Measurements from ENCODE around the gene RTP1. TPM values are rescaled to one million over a fixed set of nuclear protein-coding genes. Genes with fewer than 3 reads are reported as not detected.
A peak's percentile ranks its signal among the peaks of the same experiment; 100 is the strongest.
"Not testable (repeated sequence)": the region's sequence is repeated elsewhere in the genome, so short reads cannot be mapped to it uniquely, and the experiment has no call there.

The RTP1 gene
- total RNA-seq, 1 donor from 2014 or later: not detected

DNA sequence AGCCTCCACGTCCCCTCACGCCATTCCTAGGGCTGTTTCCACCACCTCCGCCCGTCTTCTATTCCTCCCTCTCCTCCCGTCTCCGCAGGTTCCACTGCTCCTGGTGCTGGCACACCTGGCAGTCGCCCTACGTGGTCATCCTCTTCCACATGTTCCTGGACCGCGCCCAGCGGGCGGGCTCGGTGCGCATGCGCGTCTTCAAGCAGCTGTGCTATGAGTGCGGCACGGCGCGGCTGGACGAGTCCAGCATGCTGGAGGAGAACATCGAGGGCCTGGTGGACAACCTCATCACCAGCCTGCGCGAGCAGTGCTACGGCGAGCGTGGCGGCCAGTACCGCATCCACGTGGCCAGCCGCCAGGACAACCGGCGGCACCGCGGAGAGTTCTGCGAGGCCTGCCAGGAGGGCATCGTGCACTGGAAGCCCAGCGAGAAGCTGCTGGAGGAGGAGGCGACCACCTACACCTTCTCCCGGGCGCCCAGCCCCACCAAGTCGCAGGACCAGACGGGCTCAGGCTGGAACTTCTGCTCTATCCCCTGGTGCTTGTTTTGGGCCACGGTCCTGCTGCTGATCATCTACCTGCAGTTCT is 2.3 kb downstream of the RTP1 start:
- ATAC-seq: not testable (repeated sequence)

DNA sequence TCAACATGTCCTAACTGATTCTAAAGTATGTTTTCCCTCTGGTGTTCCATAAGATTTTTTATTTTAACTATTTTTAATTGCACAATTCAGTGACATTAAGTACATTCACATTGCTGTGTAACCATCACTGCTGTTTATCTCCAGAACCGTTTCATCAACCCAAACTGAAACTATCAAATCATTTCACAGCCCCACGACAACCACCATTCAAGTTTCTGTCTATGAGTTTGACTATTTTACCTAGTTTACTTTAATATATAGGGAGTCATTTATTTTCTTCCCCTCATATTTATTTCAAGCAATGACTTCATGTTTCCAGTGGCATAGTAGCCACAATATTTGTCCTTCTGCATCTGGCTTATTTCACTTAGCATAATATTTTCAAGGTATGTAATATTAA is 8.4 kb downstream of the RTP1 start:
- no peak for ATAC-seq

DNA sequence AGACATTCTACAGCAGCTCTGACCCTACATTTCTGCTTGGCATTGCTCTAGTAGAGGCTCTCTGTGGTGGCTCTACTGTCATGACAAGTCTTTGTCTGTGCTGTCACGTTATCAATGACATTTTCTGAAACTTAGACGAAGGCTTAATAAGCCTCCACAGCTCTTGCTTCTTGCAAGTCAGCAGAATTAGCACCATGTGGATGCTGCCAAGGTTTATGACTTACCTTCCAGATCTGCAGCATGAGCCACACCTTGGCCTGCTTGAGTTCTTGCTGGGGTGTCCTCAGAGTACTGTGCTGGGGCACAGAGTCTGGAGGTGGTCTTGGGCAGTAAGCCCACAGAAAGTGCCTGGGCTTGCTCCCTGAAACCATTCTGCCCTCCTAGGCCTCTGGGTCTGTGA is 9.8 kb downstream of the RTP1 start:
- peak; percentile 73 for ATAC-seq

DNA sequence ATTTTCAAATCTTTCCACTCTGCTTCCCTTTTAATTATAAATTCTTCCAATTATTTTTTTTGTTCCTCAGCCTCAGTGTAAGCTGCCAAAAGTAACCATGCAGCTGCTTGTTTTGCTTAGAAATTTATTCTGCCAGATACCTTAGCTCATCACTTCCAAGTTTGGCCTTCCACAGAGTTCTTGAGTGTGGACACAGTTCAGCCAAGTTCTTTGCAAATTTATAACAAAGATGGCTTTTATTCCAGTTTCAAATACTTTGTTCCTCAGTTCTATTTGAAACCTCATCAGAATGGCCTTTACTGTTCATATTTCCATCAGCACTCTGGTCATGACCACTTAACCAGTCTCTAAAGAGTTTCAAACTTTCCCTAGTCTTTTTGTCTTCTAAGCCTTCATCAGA is 10.3 kb downstream of the RTP1 start:
- no peak for ATAC-seq

DNA sequence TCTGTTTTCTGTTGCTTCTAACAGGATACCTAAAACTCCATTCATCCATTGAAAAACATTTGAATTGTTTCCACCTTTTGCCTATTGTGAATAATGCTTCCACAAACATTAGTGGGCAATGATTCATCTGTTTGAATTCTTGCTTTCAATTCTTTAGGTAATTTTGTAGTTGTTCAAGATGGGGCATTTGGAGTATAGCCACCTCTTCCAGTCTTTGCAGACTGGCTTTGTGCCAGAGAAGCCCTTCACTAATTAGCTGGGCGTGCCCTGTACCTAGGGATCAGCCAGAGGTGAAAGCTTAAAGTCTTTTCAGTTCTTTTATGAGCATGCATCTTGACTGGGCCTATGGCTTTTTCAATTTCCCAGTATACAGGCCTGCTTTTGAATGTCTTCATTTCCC is 10.9 kb downstream of the RTP1 start:
- ATAC-seq: peak; percentile 92

DNA sequence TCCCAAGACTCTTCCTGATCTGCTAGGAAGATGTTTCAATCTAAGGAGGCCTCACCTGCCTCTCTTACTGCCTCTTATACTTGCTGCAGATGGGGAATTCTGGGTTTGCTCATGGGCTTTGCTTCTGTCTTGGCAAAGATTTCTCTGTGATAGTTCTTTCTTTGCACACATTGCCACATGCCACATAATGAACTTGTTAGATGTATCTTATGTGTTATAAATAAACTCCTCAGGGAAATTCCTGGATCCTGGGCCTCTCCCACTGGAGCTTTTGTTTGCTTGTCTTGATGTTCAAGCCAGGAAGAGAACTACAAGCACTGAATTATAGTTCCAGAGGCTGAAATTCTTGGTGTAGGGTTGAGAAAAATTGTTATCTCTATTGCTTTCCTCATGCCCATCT is 12.2 kb downstream of the RTP1 start:
- no peak for ATAC-seq

DNA sequence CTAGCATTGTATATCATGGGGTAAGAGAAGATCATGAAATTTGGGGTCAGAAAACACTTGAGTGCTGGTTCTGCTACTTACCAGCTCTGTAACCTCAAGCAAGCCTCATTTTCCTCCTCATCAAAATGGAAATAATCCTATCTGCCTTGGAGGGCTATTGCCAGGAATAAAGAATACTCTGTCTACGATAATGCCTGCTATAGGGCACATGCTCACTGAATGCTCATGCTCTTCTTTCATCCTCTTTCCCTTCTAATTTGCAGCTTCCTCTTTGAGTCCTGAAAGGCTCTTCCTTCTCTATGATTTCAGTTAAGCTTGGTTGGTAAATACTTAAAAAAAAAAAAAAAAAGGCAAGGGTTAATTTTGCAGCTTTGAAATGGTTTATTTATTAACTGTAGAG is 12.8 kb downstream of the RTP1 start:
- no peak for ATAC-seq

DNA sequence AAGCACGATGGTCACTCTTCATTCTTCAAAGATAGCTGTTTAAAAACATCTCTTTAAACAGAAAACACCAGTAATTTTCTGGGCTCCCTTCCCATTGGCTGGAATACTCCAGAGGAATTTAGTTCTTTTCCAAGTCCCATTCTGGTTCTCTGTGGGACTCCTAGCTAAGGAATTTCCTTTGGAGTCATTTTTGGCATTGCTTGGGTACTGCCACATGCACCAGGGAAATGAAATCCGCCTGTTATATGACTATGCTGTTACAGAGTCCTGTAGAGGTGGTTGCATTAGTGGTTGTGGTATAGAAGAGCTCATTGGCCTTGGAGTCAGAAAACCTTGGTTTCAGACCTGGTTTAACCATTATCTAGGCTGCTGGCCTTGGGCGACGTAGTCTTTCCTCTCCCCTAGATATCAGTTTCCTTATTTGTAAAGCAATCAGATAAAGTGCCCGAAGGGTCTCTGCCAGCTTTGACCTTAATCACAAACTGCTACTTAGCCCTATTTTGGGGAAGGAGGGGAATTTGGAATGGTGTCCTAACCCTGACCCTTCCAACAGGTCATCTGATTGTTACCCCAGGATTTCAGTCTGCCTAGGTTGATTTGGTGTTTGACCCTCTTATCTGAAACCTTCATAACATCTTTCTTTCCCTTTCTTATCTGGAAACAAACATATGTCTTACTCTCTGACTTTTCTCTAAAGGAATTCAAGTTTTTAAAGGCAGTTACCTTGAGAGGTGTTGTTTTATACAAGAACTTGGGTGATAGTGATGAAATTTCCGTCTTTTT is 13.4 kb downstream of the RTP1 start:
- no peak for ATAC-seq

DNA sequence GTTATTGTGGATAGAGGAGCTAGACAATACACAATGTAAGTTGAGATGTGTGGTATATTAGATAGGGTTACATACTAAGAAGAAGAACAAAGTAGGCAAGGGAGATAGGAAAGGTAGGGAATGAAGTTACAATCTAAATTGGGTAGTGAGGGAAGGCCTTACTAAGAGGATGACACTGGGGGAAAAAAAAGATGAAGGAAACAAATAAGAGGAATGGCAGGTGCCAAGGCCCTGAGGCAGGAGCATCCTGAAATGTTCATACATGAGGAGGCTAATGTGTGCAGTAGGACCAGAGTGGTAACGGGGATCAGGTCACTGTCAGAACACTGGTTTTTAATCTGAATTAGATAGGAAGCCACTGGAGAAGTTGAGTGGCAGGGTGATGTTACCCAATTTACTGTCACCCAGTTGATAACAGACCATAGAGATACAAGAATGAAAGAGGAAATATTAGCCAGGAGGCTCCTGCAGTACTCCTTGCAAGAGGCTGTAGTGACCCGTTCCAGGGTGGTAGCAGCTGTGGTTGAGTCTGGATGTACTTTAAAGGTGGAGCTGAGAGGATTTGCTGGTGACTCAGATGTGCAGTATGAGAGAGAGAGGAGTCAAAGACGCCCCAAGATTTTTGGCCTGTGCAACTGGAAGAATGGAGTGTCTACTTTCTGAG is 14.4 kb downstream of the RTP1 start:
- peak; percentile 85 for ATAC-seq

DNA sequence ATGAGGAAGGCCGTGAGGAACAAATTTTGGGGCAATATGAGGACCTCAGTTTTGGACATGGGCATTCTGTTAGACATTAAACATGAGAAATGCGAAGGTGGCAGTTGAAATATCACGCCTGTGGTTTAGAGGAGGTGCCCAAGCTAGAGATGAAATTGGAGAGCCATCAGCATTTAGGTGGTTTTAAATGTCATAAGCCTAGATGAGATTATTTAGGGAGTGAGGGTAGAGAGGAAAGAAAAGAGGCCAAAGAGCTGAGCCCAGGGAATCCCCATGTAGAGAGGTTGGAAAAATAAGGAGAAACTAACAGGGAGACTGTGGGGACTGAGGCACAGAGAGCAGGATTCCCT is 14.9 kb downstream of the RTP1 start:
- ATAC-seq: no peak

DNA sequence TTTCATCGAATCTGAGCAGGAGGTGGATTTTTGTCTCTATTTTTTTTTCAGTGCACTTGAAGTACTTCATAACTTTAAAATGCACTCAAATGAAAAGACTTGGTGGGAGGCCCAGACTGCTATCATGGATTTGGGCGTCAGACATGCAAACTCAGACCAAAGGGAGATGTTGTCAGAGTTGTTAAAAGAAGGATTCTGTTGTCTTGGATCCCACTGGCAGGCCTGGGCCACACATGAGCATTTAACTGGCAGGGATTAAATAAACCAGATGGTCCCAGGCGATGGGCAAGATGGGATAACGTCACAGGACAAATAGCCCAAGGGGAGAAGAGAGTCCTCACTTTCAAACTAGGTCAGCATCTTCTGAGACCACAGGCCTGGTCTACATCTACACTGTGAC is 15.4 kb downstream of the RTP1 start:
- no peak for ATAC-seq

DNA sequence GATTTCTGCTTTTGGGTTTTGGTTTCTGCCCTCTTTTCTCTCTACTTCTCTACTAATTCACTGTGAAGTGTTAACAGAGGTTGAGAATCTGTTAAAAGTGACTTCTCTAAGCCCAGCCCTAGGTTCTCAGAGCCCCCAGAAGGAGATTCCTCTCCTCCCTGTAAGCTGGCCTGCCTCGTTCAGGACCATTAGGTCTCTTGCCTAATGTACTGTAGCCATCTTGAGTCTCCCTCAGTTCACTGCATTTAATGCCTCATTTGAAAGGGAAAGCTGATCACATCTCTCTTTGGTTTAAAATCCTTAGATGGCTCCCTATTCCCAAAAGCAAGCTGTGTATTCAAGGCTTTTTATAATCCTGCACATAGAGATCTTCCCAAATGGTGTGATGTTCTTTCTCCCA is 16.3 kb downstream of the RTP1 start:
- ATAC-seq: no peak

DNA sequence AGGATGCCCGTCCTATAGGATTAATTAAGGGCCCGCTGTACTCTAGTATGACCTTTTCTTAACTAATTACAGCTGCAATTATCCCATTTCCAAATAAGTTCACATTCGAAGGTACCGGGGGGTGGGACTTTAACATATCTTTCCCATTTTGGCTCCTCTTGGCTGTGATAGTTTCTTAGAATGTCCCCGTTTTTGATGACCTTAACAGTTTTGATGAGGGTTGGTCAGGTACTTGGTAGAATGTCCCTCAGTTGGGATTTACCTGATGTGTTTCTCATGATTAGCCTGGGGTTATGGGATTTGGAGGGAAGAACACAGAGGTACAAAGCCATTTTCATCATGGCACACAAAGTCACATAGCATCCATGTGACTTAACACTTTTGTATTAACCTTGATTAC is 18.2 kb downstream of the RTP1 start:
- ATAC-seq: no peak

DNA sequence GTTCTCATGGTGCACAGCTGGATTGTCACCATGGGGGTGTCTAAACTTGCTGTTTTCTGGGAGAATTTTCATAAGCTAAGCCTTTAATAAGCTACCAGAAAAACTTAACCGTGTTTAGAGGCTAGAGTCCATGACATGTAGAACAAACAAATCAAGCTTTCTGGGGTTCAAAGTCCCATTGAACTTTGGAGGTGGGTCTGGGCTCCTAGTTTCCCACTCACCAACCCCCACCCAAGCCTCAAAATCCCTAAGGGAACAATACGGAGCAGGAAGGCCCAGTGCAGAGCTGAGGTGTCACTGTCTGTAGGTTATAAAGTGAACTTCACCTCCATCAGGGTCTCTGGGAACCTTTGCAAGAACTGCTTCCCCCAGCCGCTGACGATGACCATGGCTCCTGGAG is 25.5 kb downstream of the RTP1 start:
- no peak for ATAC-seq

DNA sequence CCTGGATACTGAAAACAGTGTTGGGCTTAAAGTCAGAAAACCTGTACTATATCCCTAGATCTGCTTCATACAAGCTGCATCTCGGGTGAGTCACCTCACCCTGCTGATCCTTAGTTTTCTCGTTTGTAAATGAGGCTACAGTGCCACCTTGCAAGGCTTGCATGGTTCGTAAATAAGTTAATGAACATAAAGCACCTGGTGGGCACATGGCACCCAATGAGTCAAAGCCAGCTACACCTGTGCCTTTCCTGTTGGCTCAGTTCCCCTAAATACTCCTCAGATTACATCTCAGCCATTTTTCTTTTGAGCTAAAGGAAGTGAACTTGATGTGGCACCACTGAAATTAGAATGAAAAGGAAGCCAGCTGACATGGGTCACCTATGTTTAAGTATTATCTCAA is 26.5 kb downstream of the RTP1 start:
- ATAC-seq: peak; percentile 83

DNA sequence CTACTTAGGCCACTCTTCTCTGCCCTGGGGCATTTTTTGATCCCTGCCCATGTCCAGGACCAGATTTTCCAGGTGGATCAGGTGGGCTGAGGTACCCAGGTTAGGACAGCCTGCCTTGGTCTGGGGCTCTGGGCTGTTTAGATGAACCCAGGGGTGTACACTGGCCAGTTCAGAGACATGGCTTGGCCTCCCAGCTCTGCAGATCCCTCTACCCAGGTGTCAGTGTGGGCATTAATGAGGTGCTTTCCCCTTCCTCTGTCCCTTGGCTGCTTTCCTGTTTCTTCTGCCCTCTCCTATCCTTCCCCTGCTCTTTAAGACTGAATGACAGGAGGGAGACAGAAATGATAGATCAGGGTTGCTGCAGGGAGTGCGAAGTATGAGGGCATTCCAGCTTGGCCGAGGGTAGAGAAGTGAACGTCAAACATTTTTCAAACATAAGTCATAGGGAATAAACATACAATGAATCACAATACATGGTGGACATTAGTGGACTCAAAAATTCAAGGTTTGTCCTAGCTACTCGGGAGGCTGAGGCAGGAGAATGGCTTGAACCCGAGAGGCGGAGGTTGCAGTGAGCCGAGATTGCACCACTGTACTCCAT is 30.5 kb downstream of the RTP1 start:
- ATAC-seq: no peak

DNA sequence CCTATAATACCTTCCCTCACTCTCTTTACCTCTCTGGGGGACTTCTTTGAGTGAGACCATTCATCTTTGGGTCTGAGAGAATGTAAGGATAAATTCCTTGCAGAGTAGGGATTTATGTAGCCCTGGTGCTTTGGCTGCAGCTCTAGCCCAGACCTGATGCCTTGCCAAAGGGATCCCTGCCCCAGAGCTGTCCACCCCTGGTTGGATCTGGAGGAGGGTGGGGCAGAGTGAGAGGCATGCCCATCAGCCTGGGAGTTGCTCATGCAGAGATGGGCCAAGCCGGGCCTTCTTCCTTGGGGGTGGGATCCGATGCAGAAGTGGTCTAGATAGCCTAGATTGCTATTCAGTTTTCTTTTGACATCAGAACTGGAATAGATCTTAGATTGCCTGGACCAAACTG is 31.5 kb downstream of the RTP1 start:
- no peak for ATAC-seq

DNA sequence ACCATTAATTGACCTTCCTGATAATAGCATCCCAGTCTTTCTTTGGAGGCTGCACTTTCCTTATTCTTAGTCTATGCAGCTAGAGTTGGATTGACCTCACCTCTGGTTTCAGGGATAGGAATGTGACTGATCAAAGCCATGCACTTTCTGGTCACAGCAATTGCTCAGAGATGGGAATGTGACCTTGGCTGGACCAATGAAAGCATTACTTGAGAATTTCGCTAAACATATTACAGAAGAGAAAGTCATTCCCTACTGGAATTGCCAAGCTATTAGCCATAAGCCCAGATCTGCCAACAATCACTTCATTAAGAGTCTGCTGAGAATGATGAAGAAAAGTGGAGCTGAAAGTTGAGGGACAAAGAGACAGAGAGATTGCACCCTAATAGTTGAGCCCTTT is 32.7 kb downstream of the RTP1 start:
- ATAC-seq: no peak

DNA sequence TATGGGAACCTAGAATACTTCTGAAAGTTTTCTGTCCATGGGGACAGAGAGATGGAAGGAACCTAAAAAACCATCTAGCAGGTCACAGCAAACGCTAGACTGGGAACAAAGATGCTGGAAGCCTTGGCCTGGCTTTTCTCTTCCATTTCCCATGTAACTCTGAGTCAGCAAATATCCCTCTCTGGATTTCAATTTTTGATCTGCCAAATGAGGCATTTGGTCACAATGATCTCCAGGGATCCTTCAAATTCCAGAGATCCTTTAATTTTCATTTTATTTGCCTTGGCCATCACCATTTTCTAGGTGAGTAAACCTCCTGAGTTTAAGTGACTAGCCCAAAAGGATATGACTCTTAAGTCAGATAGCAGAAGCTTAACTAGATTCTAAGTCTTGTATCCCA is 39.7 kb downstream of the RTP1 start:
- ATAC-seq: no peak

DNA sequence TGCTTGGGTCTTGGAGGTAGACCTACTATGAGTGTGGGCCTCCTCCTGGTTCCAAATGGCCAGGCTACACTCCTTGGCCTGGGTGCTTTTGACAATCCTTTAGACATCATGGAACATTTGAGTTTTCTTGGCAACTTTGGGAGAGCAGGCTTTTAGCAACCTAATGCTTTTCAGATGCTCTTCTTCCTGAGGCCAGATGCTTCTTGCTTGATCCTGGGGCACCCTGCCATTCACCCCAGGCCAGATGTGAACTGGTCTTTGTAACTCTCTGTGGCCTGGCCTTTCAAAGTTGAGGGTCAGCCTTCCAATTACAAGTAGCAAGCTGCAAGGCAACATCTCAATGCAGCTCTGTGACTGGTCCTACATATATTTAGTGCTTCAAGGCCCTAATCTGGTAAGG is 40.5 kb downstream of the RTP1 start:
- no peak for ATAC-seq

DNA sequence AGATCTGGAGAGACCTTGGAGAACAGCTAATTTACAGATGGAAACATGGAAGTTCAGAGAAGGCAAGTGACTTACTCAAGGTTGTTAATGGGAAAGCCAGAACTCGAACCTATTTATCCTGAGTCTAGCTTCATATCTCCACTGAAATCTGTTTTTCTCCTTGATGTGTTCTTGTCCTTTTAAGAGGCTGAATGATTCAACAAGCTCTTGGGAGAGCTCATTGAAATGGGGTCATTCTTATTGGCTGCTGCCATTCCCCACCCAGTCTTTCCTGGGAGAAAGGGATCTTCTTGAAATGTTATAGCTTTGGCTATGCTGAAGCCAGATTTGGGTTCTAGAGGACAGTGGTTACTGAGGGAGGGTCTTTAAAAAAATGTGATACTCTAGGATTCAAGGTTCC is 41.0 kb downstream of the RTP1 start:
- no peak for ATAC-seq

DNA sequence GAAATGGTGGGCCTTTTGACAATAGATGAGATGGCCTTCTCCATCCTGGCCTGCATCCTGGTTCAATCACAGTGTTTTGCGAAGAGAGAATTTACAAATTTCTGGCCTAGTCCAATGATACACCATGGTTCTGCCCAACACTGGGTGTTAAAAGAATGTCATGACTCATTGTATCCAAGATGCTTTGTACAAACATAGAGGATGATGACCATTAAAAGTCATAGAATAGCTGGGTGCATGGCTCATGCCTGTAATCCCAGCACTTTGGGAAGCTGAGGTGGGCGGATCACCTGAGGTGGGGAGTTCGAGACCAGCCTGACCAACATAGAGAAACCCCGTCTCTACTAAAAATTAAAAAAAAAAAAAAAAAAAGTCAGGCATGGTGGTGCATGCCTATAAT is 41.5 kb downstream of the RTP1 start:
- ATAC-seq: not testable (repeated sequence)

DNA sequence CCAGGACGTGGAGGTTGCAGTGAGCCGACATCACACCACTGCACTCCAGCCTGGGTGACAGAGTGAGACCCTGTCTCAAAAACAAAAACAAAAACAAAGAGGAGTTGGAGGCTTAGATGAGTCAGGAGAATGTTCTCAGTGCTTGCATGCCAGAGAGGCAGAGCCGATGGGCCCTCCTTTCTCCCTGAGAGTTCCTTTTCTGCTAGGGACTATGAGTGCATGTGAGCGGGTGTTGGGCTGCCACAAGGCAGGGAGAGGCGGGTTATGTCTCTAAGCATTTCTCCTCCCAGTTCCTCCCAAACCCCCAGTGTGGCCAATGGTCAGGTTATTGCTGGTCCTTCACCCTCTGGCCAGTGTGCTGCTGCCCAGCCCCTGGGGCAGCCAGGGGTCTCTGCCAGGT is 45.1 kb downstream of the RTP1 start:
- ATAC-seq: no peak

DNA sequence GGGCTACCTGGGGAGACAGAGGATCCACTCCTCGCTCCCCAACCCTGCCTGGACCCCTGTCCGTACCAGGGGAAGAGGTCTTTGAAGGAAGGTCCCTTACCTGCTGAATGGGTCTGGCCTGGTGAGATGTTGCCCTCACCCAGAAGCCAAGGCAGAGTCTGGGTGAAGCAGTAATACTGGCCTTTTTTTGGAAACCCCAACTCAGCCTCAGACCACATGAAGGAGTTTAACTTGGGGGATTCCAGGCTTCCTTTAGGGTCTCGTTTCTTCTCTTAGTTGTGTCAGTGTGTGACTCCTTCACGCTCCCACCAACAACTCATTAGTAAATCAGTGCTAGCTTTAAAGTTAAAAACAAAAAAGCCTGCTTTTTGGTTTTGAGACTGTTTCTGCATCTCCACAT is 45.6 kb downstream of the RTP1 start:
- no peak for ATAC-seq

All from esophagus mucosa (tissue), 1 donor.